Activated naive CD4-positive, alpha-beta T cell treated with anti-CD3 and anti-CD28 coated beads for 36 hours (primary cell): ENCODE results near the gene SERPINA4. TPM values are rescaled to one million over a fixed set of nuclear protein-coding genes. Genes with fewer than 3 reads are reported as not detected.
"Not testable (repeated sequence)": the region's sequence is repeated elsewhere in the genome, so short reads cannot be mapped to it uniquely, and the experiment has no call there.

ENCODE experiments used
- CTCF ChIA-PET: fragments of 350-600 bp; sonication (Branson Sonifier 250); formaldehyde crosslinking; loops from one replicate; lab custom pipeline; 2021; ENCODE audit warnings: antibody characterized with exemption; lab: Charles Lee
- DNase-seq: peaks from one replicate; pipeline ENCODE4 v3.0.0-alpha.2; 2020
- H3K27ac Mint-ChIP-seq: one replicate; pipeline ENCODE4 v1.8.0; 2021; ENCODE audit warnings: mild to moderate bottlenecking, mixed read lengths
- H3K27me3 Mint-ChIP-seq: one replicate; pipeline ENCODE4 v1.8.0; 2021; ENCODE audit warnings: low read depth, mixed read lengths
- H3K36me3 Mint-ChIP-seq: one replicate; pipeline ENCODE4 v1.8.0; 2021; ENCODE audit warnings: low read depth, mixed read lengths
- H3K4me1 Mint-ChIP-seq: one replicate; pipeline ENCODE4 v1.8.0; 2021; ENCODE audit warnings: low read depth, mixed read lengths
- H3K4me3 Mint-ChIP-seq: one replicate; pipeline ENCODE4 v1.8.0; 2021; ENCODE audit warnings: mild to moderate bottlenecking, moderate library complexity, mixed read lengths
- H3K9me3 Mint-ChIP-seq: one replicate; pipeline ENCODE4 v1.8.0; 2021; ENCODE audit warnings: mixed read lengths
- intact Hi-C: fragments of 100-400 bp; cut with micrococcal nuclease; formaldehyde crosslinking; loops from one replicate; pipeline ENCODE4 v1.15.1; 2023
- total RNA-seq, 2 experiments: library from RNA; stranded (reverse); gene quantifications; one replicate each; pipeline ENCODE4 v1.2.3, GENCODE V29; 2021

Gene SERPINA4
- total RNA-seq, 2 experiments from 2014 or later: not detected

GRCh38 chr14:94600148-94600545, 38.9 kb downstream of the SERPINA4 start:
- Mint-ChIP-seq H3K27ac (no peak overlapping the region), H3K4me3 (no peak overlapping the region), H3K4me1 (no peaks in the 10 kb centered on the region), H3K9me3 (no peaks in the 10 kb centered on the region), H3K36me3 (no peaks in the 10 kb centered on the region), H3K27me3 (peaks cover 5% of the 10 kb centered on the region)
- CTCF ChIA-PET: no interaction called here
- intact Hi-C loops: no loop called here
- DNase-seq: no peak

GRCh38 chr14:94601884-94602391, 40.7 kb downstream of the SERPINA4 start:
- Mint-ChIP-seq H3K9me3 (no peaks in the 10 kb centered on the region), H3K4me3 (no peak overlapping the region), H3K36me3 (no peaks in the 10 kb centered on the region), H3K27me3 (peaks cover 5% of the 10 kb centered on the region), H3K4me1 (no peaks in the 10 kb centered on the region), H3K27ac (no peak overlapping the region)
- no peak for DNase-seq
- intact Hi-C loops: no loop called here
- CTCF ChIA-PET: no interaction called here

GRCh38 chr14:94602722-94603121, 41.5 kb downstream of the SERPINA4 start:
- Mint-ChIP-seq H3K36me3 (no peaks in the 10 kb centered on the region), H3K9me3 (no peaks in the 10 kb centered on the region), H3K27me3 (peaks cover 5% of the 10 kb centered on the region), H3K4me1 (no peaks in the 10 kb centered on the region), H3K4me3 (no peak overlapping the region), H3K27ac (no peak overlapping the region)
- intact Hi-C loops: no loop called here
- no peak for DNase-seq
- CTCF ChIA-PET: no interaction called here

GRCh38 chr14:94605361-94605760, 44.1 kb downstream of the SERPINA4 start:
- no peak overlapping the region for H3K4me3 Mint-ChIP-seq
- no peaks in the 10 kb centered on the region for H3K9me3 Mint-ChIP-seq
- H3K27ac Mint-ChIP-seq: no peak overlapping the region
- DNase-seq: no peak
- CTCF ChIA-PET: no interaction called here
- no peaks in the 10 kb centered on the region for H3K36me3 Mint-ChIP-seq
- H3K4me1 Mint-ChIP-seq: no peaks in the 10 kb centered on the region
- peaks cover 2% of the 10 kb centered on the region for H3K27me3 Mint-ChIP-seq
- intact Hi-C loops: no loop called here

- H3K4me1 Mint-ChIP-seq, DNase-seq: not testable (repeated sequence)
Measured at GRCh38 chr14:94608966-94609365, 47.7 kb downstream of the SERPINA4 start.

GRCh38 chr14:94611179-94611578, 49.9 kb downstream of the SERPINA4 start:
- Mint-ChIP-seq H3K36me3 (no peaks in the 10 kb centered on the region), H3K9me3 (no peaks in the 10 kb centered on the region), H3K27me3 (no peaks in the 10 kb centered on the region), H3K4me3 (no peak overlapping the region), H3K4me1 (no peaks in the 10 kb centered on the region), H3K27ac (no peak overlapping the region)
- CTCF ChIA-PET: interaction anchor here (1.0 kb wide), 1 partner anchor 63 kb away, joined by 3 read pairs; no protein-coding TSS in a partner anchor
- no peak for DNase-seq
- intact Hi-C loops: no loop called here

More at GRCh38 chr14:94608966-94609365, 47.7 kb downstream of the SERPINA4 start:
- H3K36me3 Mint-ChIP-seq, intact Hi-C loops, H3K4me3 Mint-ChIP-seq, H3K9me3 Mint-ChIP-seq, H3K27ac Mint-ChIP-seq, H3K27me3 Mint-ChIP-seq, CTCF ChIA-PET: not testable (repeated sequence)

GRCh38 chr14:94612174-94612573, 50.9 kb downstream of the SERPINA4 start, which contains the start of gene SERPINA3:
SERPINA3 (plus strand) TSS chr14:94612391; CDS start chr14:94614442, 2,051 bp downstream.
- Mint-ChIP-seq H3K4me1 (no peaks in the 10 kb centered on the region), H3K4me3 (no peak within 1 kb of the TSS), H3K27me3 (no peaks in the 10 kb centered on the region), H3K9me3 (peaks cover 5% of the 10 kb centered on the region), H3K27ac (no peak within 1 kb of the TSS), H3K36me3 (no peaks in the 10 kb centered on the region)
- no peak for DNase-seq
- intact Hi-C loops: no loop called here
- CTCF ChIA-PET: no interaction called here

- H3K4me3 Mint-ChIP-seq: no peak overlapping the region
- H3K4me1 Mint-ChIP-seq: no peaks in the 10 kb centered on the region
- peaks cover 12% of the 10 kb centered on the region for H3K9me3 Mint-ChIP-seq
- intact Hi-C loops: no loop called here
- no peaks in the 10 kb centered on the region for H3K27me3 Mint-ChIP-seq
- CTCF ChIA-PET: no interaction called here
- H3K36me3 Mint-ChIP-seq: no peaks in the 10 kb centered on the region
- DNase-seq: no peak
- H3K27ac Mint-ChIP-seq: no peak overlapping the region
Measured at GRCh38 chr14:94612580-94613554, 51.6 kb downstream of the SERPINA4 start.

- no peaks in the 10 kb centered on the region for H3K27me3 Mint-ChIP-seq
- no peak overlapping the region for H3K27ac Mint-ChIP-seq
- no peak for DNase-seq
- H3K9me3 Mint-ChIP-seq: peaks cover 20% of the 10 kb centered on the region
- CTCF ChIA-PET: no interaction called here
- H3K36me3 Mint-ChIP-seq: no peaks in the 10 kb centered on the region
- no peaks in the 10 kb centered on the region for H3K4me1 Mint-ChIP-seq
- intact Hi-C loops: no loop called here
- no peak overlapping the region for H3K4me3 Mint-ChIP-seq
Measured at GRCh38 chr14:94613720-94614644, 52.7 kb downstream of the SERPINA4 start.

GRCh38 chr14:94614802-94615201, 53.6 kb downstream of the SERPINA4 start:
- Mint-ChIP-seq H3K4me1 (no peaks in the 10 kb centered on the region), H3K36me3 (no peaks in the 10 kb centered on the region), H3K4me3 (no peak overlapping the region), H3K27me3 (no peaks in the 10 kb centered on the region), H3K9me3 (peaks cover 24% of the 10 kb centered on the region), H3K27ac (no peak overlapping the region)
- intact Hi-C loops: no loop called here
- CTCF ChIA-PET: no interaction called here
- DNase-seq: no peak

GRCh38 chr14:94615254-94615653, 54.0 kb downstream of the SERPINA4 start:
- H3K27me3 Mint-ChIP-seq: no peaks in the 10 kb centered on the region
- no peak overlapping the region for H3K4me3 Mint-ChIP-seq
- no peaks in the 10 kb centered on the region for H3K4me1 Mint-ChIP-seq
- no peaks in the 10 kb centered on the region for H3K36me3 Mint-ChIP-seq
- H3K27ac Mint-ChIP-seq: no peak overlapping the region
- DNase-seq: no peak
- H3K9me3 Mint-ChIP-seq: peaks cover 27% of the 10 kb centered on the region
- CTCF ChIA-PET: no interaction called here
- intact Hi-C loops: no loop called here
